Activated T-helper 9 cell treated with anti-CD3 and anti-CD28 coated beads, Interleukin-2, amount 50 U/mL, for 16 hours (primary cell): Measurements from ENCODE around the gene SLC7A9.
"Not testable (repeated sequence)": the region's sequence is repeated elsewhere in the genome, so short reads cannot be mapped to it uniquely, and the experiment has no call there.

ENCODE experiments used
- DNase-seq: peaks from one replicate; pipeline ENCODE4 v3.0.0-alpha.2; 2020; ENCODE audit warnings: low read depth

SLC7A9 gene

GRCh38 chr19:32800754-32801153, 68.8 kb downstream of the SLC7A9 start:
- DNase-seq = no peak

- DNase-seq = no peak
Observed at GRCh38 chr19:32800191-32800590, 69.4 kb downstream of the SLC7A9 start.

DNA sequence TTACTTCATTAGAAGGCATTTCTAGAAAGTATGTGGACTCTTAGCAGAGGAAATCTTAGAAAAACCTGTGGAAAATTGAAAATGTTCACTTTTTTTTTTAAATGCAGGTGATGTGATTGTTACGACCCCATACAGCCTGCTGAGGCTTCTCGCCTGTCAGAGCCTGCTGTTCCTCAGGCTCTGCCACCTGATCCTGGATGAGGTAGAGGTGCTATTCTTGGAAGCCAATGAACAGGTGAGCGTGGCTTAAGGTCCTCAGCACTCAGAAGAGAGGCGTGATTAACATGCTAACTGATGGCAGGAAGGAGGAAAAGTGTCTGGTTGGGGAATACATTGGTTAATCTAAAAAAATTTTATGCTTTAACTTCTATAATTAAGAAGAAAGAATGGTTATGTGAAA, 71.4 kb downstream of the SLC7A9 start:
- DNase-seq = no peak

DNA sequence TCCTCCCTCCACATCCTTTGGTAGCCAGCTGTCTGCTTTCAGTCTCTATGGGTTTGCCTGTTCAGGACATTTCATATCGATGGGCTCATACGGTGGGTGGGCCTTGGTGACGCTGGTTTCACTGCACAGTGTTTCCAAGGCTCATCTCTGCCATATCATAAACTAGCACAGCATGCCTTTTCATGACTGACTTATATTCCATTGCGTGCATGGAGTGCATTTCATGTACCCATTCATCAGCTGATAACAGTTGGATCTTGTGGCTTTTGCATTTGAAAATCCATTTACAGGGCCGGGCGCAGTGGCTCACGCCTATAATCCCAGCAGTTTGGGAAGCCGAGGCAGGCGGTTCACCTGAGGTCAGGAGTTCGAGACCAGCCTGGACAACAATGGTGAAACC, 80.1 kb downstream of the SLC7A9 start:
- no peak for DNase-seq

DNA sequence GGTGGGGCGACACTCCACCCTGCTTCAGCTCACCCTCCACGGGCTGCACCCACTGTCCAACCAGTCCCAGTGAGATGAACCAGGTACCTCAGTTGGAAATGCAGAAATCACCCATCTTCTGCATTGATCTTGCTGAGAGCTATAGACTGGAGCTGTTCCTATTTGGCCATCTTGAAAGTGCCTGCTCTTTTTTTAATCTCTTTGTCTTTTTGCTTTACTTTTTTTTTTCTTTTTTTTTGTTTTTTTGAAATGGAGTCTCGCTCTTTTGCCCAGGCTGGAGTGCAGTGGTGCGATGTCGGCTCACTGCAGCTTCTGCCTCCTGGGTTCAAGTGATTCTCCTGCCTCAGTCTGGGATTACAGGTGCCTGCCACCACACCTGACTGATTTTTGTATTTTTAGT, 81.7 kb downstream of the SLC7A9 start:
- not testable (repeated sequence) for DNase-seq

GRCh38 chr19:32787161-32787813, 82.3 kb downstream of the SLC7A9 start:
- DNase-seq = not testable (repeated sequence)

GRCh38 chr19:32782089-32782488, 87.5 kb downstream of the SLC7A9 start:
- DNase-seq = not testable (repeated sequence)

DNA sequence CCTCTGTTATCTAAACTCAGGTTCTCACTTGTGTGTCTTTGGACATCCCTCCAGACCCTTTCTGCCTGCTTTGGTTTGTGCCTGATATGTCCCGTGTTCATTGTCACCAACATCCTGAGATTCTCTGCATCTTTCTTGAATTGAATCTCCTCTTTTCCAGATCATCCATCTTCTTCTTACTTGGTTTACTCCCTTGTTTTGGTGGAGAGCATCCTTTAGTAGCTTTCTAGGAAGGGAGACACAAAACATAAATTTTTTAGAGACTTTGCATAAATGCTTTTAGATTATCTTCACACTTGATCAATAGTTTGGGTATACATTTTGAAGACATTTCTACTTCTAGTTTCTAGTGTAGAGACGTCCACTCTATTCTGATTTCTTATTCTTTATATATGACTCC, 88.3 kb downstream of the SLC7A9 start:
- DNase-seq = no peak
